HG03139 (cell line): ENCODE data around the gene ATG7.
"Not testable (repeated sequence)": the region's sequence is repeated elsewhere in the genome, so short reads cannot be mapped to it uniquely, and the experiment has no call there.

Experiments used
- ATAC-seq: cut with Tn5 transposase; IDR thresholded peaks from one replicate; pipeline ENCODE4 v1.9.1; 2021; ENCODE audit not compliant: unreplicated experiment

ATG7 gene

GRCh38 chr3:11251807-11252176 is 20.4 kb upstream of the ATG7 start:
- ATAC-seq = no peak

- ATAC-seq = no peak
These were observed 17.3 kb upstream of the ATG7 start for GRCh38 chr3:11254876-11255275.

- not testable (repeated sequence) for ATAC-seq
These were observed 16.7 kb upstream of the ATG7 start for GRCh38 chr3:11255537-11255936.

GRCh38 chr3:11258958-11259357 is 13.2 kb upstream of the ATG7 start:
- ATAC-seq = no peak

- no peak for ATAC-seq
These were observed 11.7 kb upstream of the ATG7 start for GRCh38 chr3:11260460-11260859.

- ATAC-seq = no peak
These were observed 3.2 kb upstream of the ATG7 start for GRCh38 chr3:11269007-11269406.

GRCh38 chr3:11272906-11273574 is 843 bp downstream of the ATG7 start:
- no peak for ATAC-seq

GRCh38 chr3:11273891-11274291 is 1.7 kb downstream of the ATG7 start:
- ATAC-seq = no peak

- ATAC-seq = no peak
These were observed 2.5 kb downstream of the ATG7 start for GRCh38 chr3:11274566-11275142.

GRCh38 chr3:11275926-11276325 is 3.7 kb downstream of the ATG7 start:
- no peak for ATAC-seq

- no peak for ATAC-seq
These were observed 4.7 kb downstream of the ATG7 start for GRCh38 chr3:11276901-11277300.

- no peak for ATAC-seq
These were observed 10.3 kb downstream of the ATG7 start for GRCh38 chr3:11282250-11283138.

- ATAC-seq = no peak
These were observed 10.9 kb downstream of the ATG7 start for GRCh38 chr3:11283139-11283475.

GRCh38 chr3:11284011-11284410 is 11.8 kb downstream of the ATG7 start:
- ATAC-seq = no peak

- ATAC-seq = no peak
These were observed 13.3 kb downstream of the ATG7 start for GRCh38 chr3:11285471-11285870.

GRCh38 chr3:11287404-11287803 is 15.2 kb downstream of the ATG7 start:
- ATAC-seq = no peak

GRCh38 chr3:11288021-11288491 is 15.9 kb downstream of the ATG7 start:
- ATAC-seq = no peak

- peak; percentile 51 for ATAC-seq
These were observed 16.8 kb downstream of the ATG7 start for GRCh38 chr3:11288786-11289637.

GRCh38 chr3:11289864-11290263 is 17.7 kb downstream of the ATG7 start:
- ATAC-seq = no peak

- ATAC-seq = no peak
These were observed 18.8 kb downstream of the ATG7 start for GRCh38 chr3:11290743-11291680.
